NK-92 treated with Interleukin-12 subunit alpha and Interleukin-12 subunit beta, amount 100 ng/mL, for 24 hours (cell line): ENCODE results near the gene MFGE8.

Experiments
- DNase-seq: peaks from one replicate; lab custom pipeline; 2025; lab: John Stamatoyannopoulos, UW

Gene MFGE8

GRCh38 chr15:88900309-88900981, 12.7 kb downstream of the MFGE8 start:
- DNase-seq, result no peak

- no peak for DNase-seq
Observed at GRCh38 chr15:88899251-88899650, 13.9 kb downstream of the MFGE8 start.

- no peak for DNase-seq
Observed at GRCh38 chr15:88898736-88899135, 14.4 kb downstream of the MFGE8 start.

GRCh38 chr15:88897456-88898194, 15.6 kb downstream of the MFGE8 start:
- DNase-seq, result no peak

- no peak for DNase-seq
Observed at GRCh38 chr15:88897142-88897455, 16.1 kb downstream of the MFGE8 start.

- no peak for DNase-seq
Observed at GRCh38 chr15:88896333-88897033, 16.7 kb downstream of the MFGE8 start.

- DNase-seq, result no peak
Observed at GRCh38 chr15:88894819-88895767, 18.1 kb downstream of the MFGE8 start, which contains the start of gene HAPLN3. HAPLN3 (minus strand) TSS chr15:88895544; CDS start chr15:88887298, 8,246 bp downstream.

GRCh38 chr15:88894348-88894818, 18.8 kb downstream of the MFGE8 start:
- no peak for DNase-seq

- DNase-seq, result no peak
Observed at GRCh38 chr15:88891540-88892254, 21.5 kb downstream of the MFGE8 start.

- DNase-seq, result no peak
Observed at GRCh38 chr15:88890495-88890894, 22.7 kb downstream of the MFGE8 start.

GRCh38 chr15:88888719-88889118, 24.5 kb downstream of the MFGE8 start:
- DNase-seq, result no peak

GRCh38 chr15:88887068-88887580, 26.1 kb downstream of the MFGE8 start:
- no peak for DNase-seq

- DNase-seq, result no peak
Observed at GRCh38 chr15:88882785-88883184, 30.4 kb downstream of the MFGE8 start.

GRCh38 chr15:88881775-88882174, 31.4 kb downstream of the MFGE8 start:
- DNase-seq, result no peak

- DNase-seq, result no peak
Observed at GRCh38 chr15:88880944-88881740, 32.0 kb downstream of the MFGE8 start.

GRCh38 chr15:88878720-88879184, 34.4 kb downstream of the MFGE8 start:
- peak; percentile 30 for DNase-seq

- no peak for DNase-seq
Observed at GRCh38 chr15:88877906-88878305, 35.3 kb downstream of the MFGE8 start.

- no peak for DNase-seq
Observed at GRCh38 chr15:88877415-88877814, 35.8 kb downstream of the MFGE8 start.

GRCh38 chr15:88876573-88876972, 36.6 kb downstream of the MFGE8 start:
- DNase-seq, result no peak

GRCh38 chr15:88874684-88875083, 38.5 kb downstream of the MFGE8 start:
- no peak for DNase-seq
